ENCODE results near the gene CFAP54.

CFAP54 gene

DNA sequence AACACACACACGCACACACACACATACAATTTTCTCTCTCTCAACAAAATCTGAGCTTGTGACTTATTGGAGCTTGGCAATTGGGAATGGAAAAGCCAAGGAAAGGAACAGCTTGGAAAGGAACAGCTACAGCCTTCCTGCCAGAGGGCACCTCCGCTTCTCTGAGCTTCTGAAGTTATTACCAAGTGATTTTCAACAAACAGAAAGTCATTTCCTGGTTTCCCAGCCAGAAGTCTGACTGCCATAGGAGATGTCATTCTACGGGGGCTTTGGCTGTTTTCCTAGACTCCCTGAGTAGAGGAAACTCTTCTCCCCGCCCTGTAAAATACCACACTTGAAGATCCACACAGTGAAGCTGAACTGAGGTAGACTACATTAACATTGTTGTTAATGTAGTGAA, 198.3 kb downstream of the CFAP54 start:
- Histone ChIP-seq H2AFZ (ENCODE audit: low read length) (no peak overlapping the region), H3K9ac (ENCODE audit: low read length) (no peak overlapping the region), H3K27ac (ENCODE audit: low read depth, low read length, poor library complexity, severe bottlenecking) (no peak overlapping the region), H3K27me3 (ENCODE audit: insufficient read depth, low read length) (no peaks in the 10 kb centered on the region), H3K4me1 (ENCODE audit: insufficient read depth, low read length, severe bottlenecking) (no peaks in the 10 kb centered on the region), H4K20me1 (ENCODE audit: insufficient read depth, low read length) (no peaks in the 10 kb centered on the region), H3K4me3 (ENCODE audit: low read depth, low read length, poor library complexity, severe bottlenecking) (no peak overlapping the region), H3K36me3 (ENCODE audit: insufficient read depth, low read length) (no peaks in the 10 kb centered on the region), H3F3A (ENCODE audit: insufficient read depth, low read length) (no peaks in the 10 kb centered on the region), H3K79me2 (ENCODE audit: insufficient read depth, low read length) (no peaks in the 10 kb centered on the region), H3K9me2 (ENCODE audit: low read depth, low read length) (no peaks in the 10 kb centered on the region), H3K9me3 (ENCODE audit: low read length) (no peaks in the 10 kb centered on the region), H3K4me2 (ENCODE audit: low read length) (no peak overlapping the region)
- TF ChIP-seq EZH2 (IDR thresholded peaks at IDR 0.05; ENCODE audit: borderline replicate concordance, low read length): no peak
- TF ChIP-seq, protein P1, sequence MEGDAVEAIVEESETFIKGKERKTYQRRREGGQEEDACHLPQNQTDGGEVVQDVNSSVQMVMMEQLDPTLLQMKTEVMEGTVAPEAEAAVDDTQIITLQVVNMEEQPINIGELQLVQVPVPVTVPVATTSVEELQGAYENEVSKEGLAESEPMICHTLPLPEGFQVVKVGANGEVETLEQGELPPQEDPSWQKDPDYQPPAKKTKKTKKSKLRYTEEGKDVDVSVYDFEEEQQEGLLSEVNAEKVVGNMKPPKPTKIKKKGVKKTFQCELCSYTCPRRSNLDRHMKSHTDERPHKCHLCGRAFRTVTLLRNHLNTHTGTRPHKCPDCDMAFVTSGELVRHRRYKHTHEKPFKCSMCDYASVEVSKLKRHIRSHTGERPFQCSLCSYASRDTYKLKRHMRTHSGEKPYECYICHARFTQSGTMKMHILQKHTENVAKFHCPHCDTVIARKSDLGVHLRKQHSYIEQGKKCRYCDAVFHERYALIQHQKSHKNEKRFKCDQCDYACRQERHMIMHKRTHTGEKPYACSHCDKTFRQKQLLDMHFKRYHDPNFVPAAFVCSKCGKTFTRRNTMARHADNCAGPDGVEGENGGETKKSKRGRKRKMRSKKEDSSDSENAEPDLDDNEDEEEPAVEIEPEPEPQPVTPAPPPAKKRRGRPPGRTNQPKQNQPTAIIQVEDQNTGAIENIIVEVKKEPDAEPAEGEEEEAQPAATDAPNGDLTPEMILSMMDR (IDR thresholded peaks at IDR 0.05; ENCODE audit: low read length): no peak

DNA sequence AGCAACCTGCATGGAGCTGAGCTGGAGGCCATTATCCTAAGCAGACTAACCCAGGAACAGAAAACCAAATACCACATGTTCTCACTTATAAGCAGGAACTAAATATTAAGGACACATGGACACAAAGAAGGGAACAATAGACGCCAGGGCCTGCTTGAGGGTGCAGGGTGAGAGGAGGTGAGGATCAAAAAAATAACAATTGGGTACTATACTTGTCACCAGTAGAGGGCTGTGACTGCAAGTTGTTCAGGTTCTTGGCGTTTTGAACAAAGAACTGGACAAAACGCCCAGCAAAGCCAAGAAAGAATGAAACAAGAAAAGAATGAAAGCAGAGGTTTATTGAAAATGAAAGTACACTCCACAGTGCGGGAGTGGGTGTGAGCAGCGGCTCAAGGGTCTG, 209.1 kb downstream of the CFAP54 start:
- H3K9ac ChIP-seq (ENCODE audit: low read length): no peak overlapping the region
- no peaks in the 10 kb centered on the region for H3K36me3 ChIP-seq (ENCODE audit: insufficient read depth, low read length)
- H3K4me3 ChIP-seq (ENCODE audit: low read depth, low read length, poor library complexity, severe bottlenecking): no peak overlapping the region

DNA sequence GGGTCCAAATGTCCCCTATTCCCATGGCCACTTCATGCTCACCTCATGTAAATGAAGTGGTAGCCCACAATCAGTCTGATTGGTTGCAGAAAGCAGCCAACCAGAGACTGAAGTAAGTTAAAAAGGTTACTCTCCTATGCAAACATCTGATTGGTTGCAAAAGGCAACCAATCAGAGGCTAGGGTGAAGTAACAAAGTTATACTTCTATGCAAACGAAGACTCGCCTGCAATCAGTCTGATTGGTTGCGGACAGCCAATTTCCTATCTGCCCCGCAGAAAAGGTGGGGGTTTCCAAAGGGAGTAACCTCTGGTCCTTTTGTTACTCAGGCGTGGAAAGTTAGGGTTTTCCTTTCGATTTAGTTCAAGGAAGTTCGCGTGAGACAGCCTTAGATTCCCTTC, 209.6 kb downstream of the CFAP54 start:
- Histone ChIP-seq H3F3A (ENCODE audit: insufficient read depth, low read length) (no peaks in the 10 kb centered on the region), H3K27ac (ENCODE audit: low read depth, low read length, poor library complexity, severe bottlenecking) (no peak overlapping the region), H3K27me3 (ENCODE audit: insufficient read depth, low read length) (no peaks in the 10 kb centered on the region), H3K4me1 (ENCODE audit: insufficient read depth, low read length, severe bottlenecking) (no peaks in the 10 kb centered on the region), H2AFZ (ENCODE audit: low read length) (no peak overlapping the region), H3K9me3 (ENCODE audit: low read length) (no peaks in the 10 kb centered on the region), H3K4me2 (ENCODE audit: low read length) (no peak overlapping the region), H4K20me1 (ENCODE audit: insufficient read depth, low read length) (no peaks in the 10 kb centered on the region), H3K9me2 (ENCODE audit: low read depth, low read length) (no peaks in the 10 kb centered on the region), H3K4me3 (ENCODE audit: low read depth, low read length, poor library complexity, severe bottlenecking) (no peak overlapping the region), H3K79me2 (ENCODE audit: insufficient read depth, low read length) (no peaks in the 10 kb centered on the region), H3K36me3 (ENCODE audit: insufficient read depth, low read length) (no peaks in the 10 kb centered on the region), H3K9ac (ENCODE audit: low read length) (no peak overlapping the region)
- no peak for TF ChIP-seq EZH2 (IDR thresholded peaks at IDR 0.05; ENCODE audit: borderline replicate concordance, low read length)
- TF ChIP-seq, protein P1 (IDR thresholded peaks at IDR 0.05; ENCODE audit: low read length): no peak

More for the DNA sequence above, 209.1 kb downstream of the CFAP54 start:
- H4K20me1 ChIP-seq (ENCODE audit: insufficient read depth, low read length): no peaks in the 10 kb centered on the region
- H3F3A ChIP-seq (ENCODE audit: insufficient read depth, low read length): no peaks in the 10 kb centered on the region
- H3K9me2 ChIP-seq (ENCODE audit: low read depth, low read length): no peaks in the 10 kb centered on the region
- TF ChIP-seq, protein P1 (IDR thresholded peaks at IDR 0.05; ENCODE audit: low read length): peak; percentile 17; the same call in 1 of the 2 replicates
- TF ChIP-seq EZH2 (IDR thresholded peaks at IDR 0.05; ENCODE audit: borderline replicate concordance, low read length): no peak
- no peak overlapping the region for H3K27ac ChIP-seq (ENCODE audit: low read depth, low read length, poor library complexity, severe bottlenecking)
- no peaks in the 10 kb centered on the region for H3K9me3 ChIP-seq (ENCODE audit: low read length)
- no peak overlapping the region for H3K4me2 ChIP-seq (ENCODE audit: low read length)
- no peaks in the 10 kb centered on the region for H3K4me1 ChIP-seq (ENCODE audit: insufficient read depth, low read length, severe bottlenecking)
- no peaks in the 10 kb centered on the region for H3K27me3 ChIP-seq (ENCODE audit: insufficient read depth, low read length)
- H3K79me2 ChIP-seq (ENCODE audit: insufficient read depth, low read length): no peaks in the 10 kb centered on the region
- no peak overlapping the region for H2AFZ ChIP-seq (ENCODE audit: low read length)

Measured in OCI-LY1 (cell line).